WTC11 (cell line): Measurements from ENCODE around the gene GPX4. TPM values are rescaled to one million over a fixed set of nuclear protein-coding genes. Genes with fewer than 3 reads are reported as not detected.

Source experiments
- ATAC-seq: fragments of 200-7000 bp; cut with Tn5 transposase; 2 replicates; pipeline ENCODE4 v1.10.0; 2021; ENCODE audit warnings: mild to moderate bottlenecking, moderate library complexity
- CTCF ChIA-PET: fragments of 300-600 bp; sonication (Branson Sonifier 250); formaldehyde crosslinking; loops from one replicate; lab custom pipeline; 2021; ENCODE audit warnings: antibody characterized with exemption; lab: Charles Lee
- POLR2A ChIA-PET: fragments of 350-600 bp; sonication (Branson Sonifier 250); formaldehyde crosslinking; loops from one replicate; lab custom pipeline; 2021; ENCODE audit warnings: antibody characterized with exemption; lab: Charles Lee
- DNase-seq: peaks from one replicate; pipeline ENCODE4 v3.0.0; 2021; ENCODE audit warnings: low spot score
- H3K27ac Mint-ChIP-seq: 2 replicates; pipeline ENCODE4 v1.8.0; 2021; ENCODE audit warnings: mixed read lengths
- H3K27me3 Mint-ChIP-seq: 2 replicates; pipeline ENCODE4 v1.8.0; 2021; ENCODE audit warnings: low read depth, mild to moderate bottlenecking, moderate library complexity, mixed read lengths
- H3K36me3 Mint-ChIP-seq: 2 replicates; pipeline ENCODE4 v1.8.0; 2021; ENCODE audit warnings: mixed read lengths
- H3K4me1 Mint-ChIP-seq: 2 replicates; pipeline ENCODE4 v1.8.0; 2022; ENCODE audit warnings: mixed read lengths
- H3K4me3 Mint-ChIP-seq: 2 replicates; pipeline ENCODE4 v1.8.0; 2021; ENCODE audit warnings: mild to moderate bottlenecking, moderate library complexity, mixed read lengths
- H3K9me3 Mint-ChIP-seq: 2 replicates; pipeline ENCODE4 v1.8.0; 2021; ENCODE audit warnings: mixed read lengths
- AFF4 ChIP-seq: sonication (generic); formaldehyde crosslinking; IDR thresholded peaks from 2 replicates; pipeline ENCODE4 v1.8.1; 2023; ENCODE audit warnings: mild to moderate bottlenecking, missing genetic modification reagents, borderline replicate concordance
- CBFB ChIP-seq: sonication (generic); formaldehyde crosslinking; IDR thresholded peaks from 2 replicates; pipeline ENCODE4 v1.8.1; 2022; ENCODE audit warnings: mild to moderate bottlenecking, low read depth, missing genetic modification reagents
- CDX4 ChIP-seq: fragments of 250-450 bp; sonication (Bioruptor Pico); IDR thresholded peaks from 2 replicates; pipeline ENCODE4 v1.9.0; 2021; ENCODE audit warnings: moderate library complexity, mild to moderate bottlenecking, inconsistent platforms, borderline replicate concordance
- CREM ChIP-seq: sonication (generic); formaldehyde crosslinking; IDR thresholded peaks from 2 replicates; pipeline ENCODE4 v1.8.1; 2022; ENCODE audit warnings: mild to moderate bottlenecking, missing genetic modification reagents, moderate library complexity
- FOXK1 ChIP-seq: sonication (generic); formaldehyde crosslinking; IDR thresholded peaks from 2 replicates; pipeline ENCODE4 v1.8.0; 2022; ENCODE audit warnings: mild to moderate bottlenecking, moderate library complexity, missing genetic modification reagents
- GABPB1 ChIP-seq: sonication (generic); formaldehyde crosslinking; IDR thresholded peaks from 2 replicates; pipeline ENCODE4 v1.8.1; 2023; ENCODE audit warnings: mild to moderate bottlenecking, missing genetic modification reagents
- GRHL2 ChIP-seq: fragments of 250-450 bp; sonication (Bioruptor Pico); IDR thresholded peaks from 2 replicates; pipeline ENCODE4 v1.8.0; 2022; ENCODE audit warnings: mild to moderate bottlenecking, moderate library complexity; ENCODE audit not compliant: insufficient replicate concordance, severe bottlenecking
- NR2C2 ChIP-seq: sonication (generic); formaldehyde crosslinking; IDR thresholded peaks from 2 replicates; pipeline ENCODE4 v1.8.0; 2022; ENCODE audit warnings: mild to moderate bottlenecking, missing genetic modification reagents
- PREB ChIP-seq: sonication (generic); formaldehyde crosslinking; IDR thresholded peaks from 2 replicates; pipeline ENCODE4 v1.8.1; 2022; ENCODE audit warnings: mild to moderate bottlenecking, missing genetic modification reagents, moderate library complexity, borderline replicate concordance
- SMAD3 ChIP-seq: sonication (generic); formaldehyde crosslinking; IDR thresholded peaks from 2 replicates; pipeline ENCODE4 v1.8.0; 2022; ENCODE audit warnings: missing genetic modification reagents, mild to moderate bottlenecking, borderline replicate concordance
- TP53 ChIP-seq: sonication (generic); formaldehyde crosslinking; IDR thresholded peaks from 2 replicates; pipeline ENCODE4 v1.8.1; 2023; ENCODE audit warnings: mild to moderate bottlenecking, missing genetic modification reagents
- USF2 ChIP-seq: sonication (generic); formaldehyde crosslinking; IDR thresholded peaks from 2 replicates; pipeline ENCODE4 v1.8.1; 2023; ENCODE audit warnings: mild to moderate bottlenecking, missing genetic modification reagents, moderate library complexity
- ZBTB21 ChIP-seq: sonication (generic); formaldehyde crosslinking; IDR thresholded peaks from 2 replicates; pipeline ENCODE4 v1.8.1; 2023; ENCODE audit warnings: mild to moderate bottlenecking, missing genetic modification reagents, borderline replicate concordance
- ZBTB43 ChIP-seq: sonication (generic); formaldehyde crosslinking; IDR thresholded peaks from 2 replicates; pipeline ENCODE4 v1.8.1; 2023; ENCODE audit warnings: mild to moderate bottlenecking, missing genetic modification reagents
- ZNF281 ChIP-seq: sonication (generic); formaldehyde crosslinking; IDR thresholded peaks from 2 replicates; pipeline ENCODE4 v1.8.0; 2023; ENCODE audit warnings: mild to moderate bottlenecking, missing genetic modification reagents
- total RNA-seq: library from RNA; stranded (reverse); gene quantifications from 3 replicates; pipeline ENCODE4 v1.2.3, GENCODE V29; 2021

Gene GPX4
- total RNA-seq, 1 experiment from 2014 or later = 363 TPM

GRCh38 chr19:1150333-1151036, 46.7 kb downstream of the GPX4 start:
- ChIA-PET POLR2A (no interaction called here), CTCF (interaction anchor here (0.6 kb wide), 1 partner anchor 17 kb away, joined by 3 read pairs; no protein-coding TSS in a partner anchor)
- no peak overlapping the region for H3K27ac Mint-ChIP-seq
- H3K36me3 Mint-ChIP-seq = peaks cover 12% of the 10 kb centered on the region
- no peaks in the 10 kb centered on the region for H3K27me3 Mint-ChIP-seq
- TF ChIP-seq GRHL2 (CRISPR knock-in tag) (no peak), GABPB1 (CRISPR knock-in tag) (no peak), NR2C2 (no peak), ZBTB43 (CRISPR knock-in tag) (no peak), FOXK1 (CRISPR knock-in tag) (no peak), PREB (CRISPR knock-in tag) (no peak), TP53 (CRISPR knock-in tag) (no peak), ZBTB21 (CRISPR knock-in tag) (no peak), CREM (CRISPR knock-in tag) (no peak), ZNF281 (CRISPR knock-in tag) (no peak), AFF4 (CRISPR knock-in tag) (no peak), SMAD3 (no peak), CBFB (CRISPR knock-in tag) (no peak)
- no peak overlapping the region for H3K4me3 Mint-ChIP-seq
- no peaks in the 10 kb centered on the region for H3K9me3 Mint-ChIP-seq
- peak; percentile 11 for DNase-seq
- peaks cover 10% of the 10 kb centered on the region for H3K4me1 Mint-ChIP-seq
- no peak for ATAC-seq

- TF ChIP-seq ZBTB21 (CRISPR knock-in tag) (no peak), CDX4 (no peak), USF2 (CRISPR knock-in tag) (0 out of 2 replicates have a peak, but pooled peaks have one; percentile 19)
- POLR2A ChIA-PET = no interaction called here
- ATAC-seq = no peak
Observed at GRCh38 chr19:1151037-1151724, 47.4 kb downstream of the GPX4 start.

More at GRCh38 chr19:1151037-1151724, 47.4 kb downstream of the GPX4 start:
- no peak overlapping the region for H3K4me3 Mint-ChIP-seq
- no peaks in the 10 kb centered on the region for H3K27me3 Mint-ChIP-seq
- peaks cover 7% of the 10 kb centered on the region for H3K4me1 Mint-ChIP-seq
- no peak for DNase-seq
- H3K36me3 Mint-ChIP-seq = peaks cover 12% of the 10 kb centered on the region
- CTCF ChIA-PET = no interaction called here
- no peaks in the 10 kb centered on the region for H3K9me3 Mint-ChIP-seq
- no peak overlapping the region for H3K27ac Mint-ChIP-seq
